NCI-H2081 treated with DMSO at 0.1 percent for 48 hours (cell line): ENCODE data around the gene FBP2.
"Not testable (repeated sequence)": the region's sequence is repeated elsewhere in the genome, so short reads cannot be mapped to it uniquely, and the experiment has no call there.

Source experiments
- DNase-seq: peaks from one replicate; lab custom pipeline; 2025; lab: John Stamatoyannopoulos, UW

Gene FBP2

DNA sequence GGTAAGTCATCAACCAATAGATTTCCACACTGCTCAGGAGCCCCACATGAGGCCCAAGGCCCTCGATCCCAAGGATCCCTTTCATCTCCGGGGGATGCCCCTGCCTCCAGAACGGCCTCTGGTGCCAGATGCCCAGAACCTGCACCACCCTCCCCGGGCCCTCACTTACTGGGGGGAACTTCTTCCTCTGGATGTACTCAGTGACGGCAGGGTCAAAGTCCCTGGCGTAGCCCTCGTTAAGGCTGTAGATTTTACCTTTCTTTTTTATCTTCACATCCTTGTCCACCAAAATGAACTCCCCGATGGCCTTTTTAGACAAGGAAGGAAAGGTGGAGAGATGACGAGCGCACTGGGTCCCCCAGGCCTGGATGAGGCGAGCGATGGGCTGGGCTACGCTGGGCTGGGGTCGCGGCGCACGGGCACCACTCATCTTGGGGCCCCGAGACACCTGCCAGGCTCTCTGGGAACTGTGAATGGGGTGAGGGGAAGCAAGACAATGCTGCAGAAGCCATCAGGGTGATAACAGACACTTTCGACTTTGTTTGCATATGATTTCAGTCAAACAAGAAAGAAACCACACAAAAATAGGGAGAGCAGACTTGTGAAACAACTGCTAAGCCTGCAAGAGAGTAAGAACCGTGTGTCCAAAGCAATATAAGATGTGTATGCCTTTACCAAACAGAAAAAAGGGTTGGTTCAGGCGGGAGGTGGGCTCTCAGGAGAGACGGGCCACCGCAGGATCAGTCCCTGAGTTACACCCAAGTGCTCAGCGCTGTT is 13.2 kb upstream of the FBP2 start:
- DNase-seq, result no peak

DNA sequence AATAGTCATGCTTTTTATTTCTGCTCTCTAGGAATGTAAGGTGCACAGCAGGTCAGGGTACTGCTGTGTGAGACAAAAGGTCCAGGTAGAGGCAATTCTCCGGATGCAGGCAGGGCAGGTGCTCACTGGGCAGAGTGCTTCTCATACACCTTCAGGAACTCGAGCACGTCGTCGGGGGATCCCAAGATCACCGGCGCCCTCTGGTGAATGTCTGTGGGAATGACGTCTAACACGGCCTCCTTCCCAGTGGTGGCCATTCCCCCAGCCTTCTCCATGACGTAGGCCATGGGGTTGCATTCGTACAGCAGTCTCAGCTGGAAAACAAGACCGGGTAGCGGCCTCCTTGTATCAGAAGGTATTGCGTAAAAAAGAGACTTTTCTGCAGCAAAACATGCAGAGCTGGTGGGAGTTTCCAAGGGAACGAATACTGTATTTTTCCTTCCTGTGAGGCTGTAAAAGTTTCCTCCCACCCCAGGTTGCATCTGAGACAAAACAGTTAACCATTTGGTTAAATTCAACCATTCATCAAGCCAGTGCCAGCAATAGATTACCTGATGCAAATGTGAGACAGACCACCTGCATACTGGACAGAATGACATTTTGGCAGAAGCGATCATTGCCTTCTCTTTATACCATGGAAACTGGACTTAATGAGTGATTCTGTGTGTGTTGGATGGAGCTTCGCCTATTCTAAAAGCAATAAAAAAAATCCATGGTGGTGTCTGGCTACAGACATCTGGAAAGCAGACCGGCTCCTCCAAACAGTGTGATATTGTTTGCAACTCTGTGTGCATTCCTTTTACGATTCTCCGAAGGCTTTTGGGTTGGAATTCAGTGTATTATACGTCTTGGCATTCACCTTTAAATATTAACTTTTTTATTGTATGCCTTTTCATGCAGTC is 9.9 kb upstream of the FBP2 start:
- peak; percentile 3 for DNase-seq

DNA sequence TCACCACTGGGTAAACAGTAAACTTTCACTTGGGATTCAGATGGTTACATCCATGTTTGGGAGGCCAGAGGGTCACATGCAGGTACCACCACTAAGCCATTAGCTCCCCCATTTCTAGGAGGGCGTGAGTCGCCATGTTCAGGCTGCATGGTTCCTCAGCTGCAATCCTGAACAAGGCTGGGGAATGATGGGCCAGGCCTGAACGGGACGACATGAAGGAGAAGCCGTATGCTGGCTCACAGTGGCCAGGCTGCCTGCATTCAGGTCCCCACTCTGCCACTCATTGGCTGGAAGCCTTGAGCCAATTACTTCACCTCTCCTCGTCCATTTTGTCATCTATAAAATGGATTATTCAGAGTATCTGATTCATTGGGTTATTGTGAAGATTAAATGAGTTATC is 9.0 kb upstream of the FBP2 start:
- DNase-seq, result no peak

DNA sequence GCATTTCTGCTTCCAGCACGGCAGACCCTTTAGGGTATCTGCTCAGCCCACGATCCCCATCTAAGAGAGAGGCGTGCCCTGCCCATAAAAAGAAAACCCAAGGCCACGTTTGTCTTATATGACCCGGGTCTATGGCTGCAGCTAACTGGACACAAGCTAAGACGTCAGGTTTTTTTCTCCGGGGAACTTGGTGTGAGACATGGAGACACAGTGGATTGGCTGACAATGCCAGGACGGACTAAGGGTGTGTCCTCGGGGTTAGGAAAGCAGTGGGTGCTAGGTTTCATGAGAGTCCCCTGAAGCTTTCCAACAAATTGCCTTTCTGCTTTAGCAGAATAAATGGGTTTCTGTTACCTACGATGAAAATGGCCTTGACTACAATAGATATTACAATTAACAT is 7.1 kb upstream of the FBP2 start:
- no peak for DNase-seq

DNA sequence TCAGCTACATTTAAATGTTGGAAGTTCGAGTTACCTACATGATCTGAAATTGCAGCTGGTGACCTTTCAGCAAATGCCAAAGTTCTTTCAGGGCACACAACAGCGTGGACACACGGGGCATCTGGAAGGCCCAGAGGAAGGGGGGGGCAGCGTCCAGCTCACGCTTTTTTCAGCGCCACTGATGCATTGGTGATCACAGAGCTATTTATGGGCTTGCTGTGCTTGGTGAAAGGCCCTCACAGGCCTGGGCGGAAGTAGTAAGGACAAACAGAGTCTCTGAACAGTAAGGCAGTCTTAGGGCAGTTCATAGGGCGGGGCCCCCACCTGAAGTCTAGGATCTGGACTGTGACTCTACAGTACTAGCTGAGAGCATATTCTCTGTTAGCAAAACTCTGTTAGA is 6.6 kb upstream of the FBP2 start:
- no peak for DNase-seq

DNA sequence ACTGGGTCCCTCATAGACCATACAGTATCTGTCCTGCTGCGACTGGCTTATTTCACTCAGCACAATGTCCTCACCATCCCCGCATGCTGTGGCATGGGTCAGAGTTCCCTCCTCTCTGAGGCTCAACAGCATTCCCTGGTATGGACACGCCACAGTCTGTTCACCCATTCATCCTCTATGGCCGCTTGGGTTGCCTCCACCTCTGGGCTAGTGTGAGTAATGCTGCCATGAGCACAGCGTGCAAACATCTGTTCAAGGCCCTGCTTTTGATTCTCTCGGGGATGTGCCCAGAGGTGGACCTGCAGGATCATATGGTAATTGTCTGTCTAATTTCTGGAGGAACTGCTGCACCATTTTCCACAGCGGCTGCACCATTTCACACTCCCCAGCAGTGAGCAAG is 5.5 kb upstream of the FBP2 start:
- no peak for DNase-seq

DNA sequence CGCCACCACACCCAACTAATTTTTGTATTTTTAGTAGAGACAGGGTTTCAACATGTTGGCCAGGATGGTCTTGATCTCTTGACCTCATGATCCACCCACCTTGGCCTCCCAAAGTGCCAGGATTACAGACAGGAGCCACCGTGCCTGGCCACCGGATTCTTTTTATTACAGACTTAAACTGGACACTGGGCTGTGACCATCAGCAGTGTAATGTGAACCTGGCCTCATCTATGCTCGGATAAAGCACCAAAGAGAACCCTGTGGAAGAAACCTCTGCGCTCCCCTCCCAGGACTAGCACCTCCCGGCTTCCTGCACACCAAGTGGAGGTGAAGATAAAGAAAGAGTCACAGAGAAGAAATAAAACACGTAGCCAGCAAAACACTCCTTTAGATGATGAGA is 941 bp downstream of the FBP2 start:
- not testable (repeated sequence) for DNase-seq

DNA sequence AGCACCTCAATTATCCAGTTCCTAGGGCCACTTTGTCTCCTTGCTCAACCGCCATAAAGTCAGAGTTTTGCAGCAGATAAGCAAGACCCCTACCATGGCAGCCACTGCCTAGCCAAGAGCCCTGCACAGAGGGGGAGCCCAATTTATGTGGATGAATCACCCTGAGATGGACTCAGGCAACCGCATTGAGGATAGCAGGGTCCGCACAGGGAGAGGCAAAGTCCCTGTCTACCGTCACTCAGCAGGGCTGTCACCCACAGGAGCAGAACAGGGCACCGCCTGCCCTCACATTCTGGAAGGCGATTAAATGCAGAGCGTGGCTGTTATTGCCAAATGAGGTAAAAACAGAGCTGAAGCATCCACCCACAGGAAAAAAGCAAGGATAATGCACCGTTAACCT is 1.7 kb downstream of the FBP2 start:
- DNase-seq, result no peak

DNA sequence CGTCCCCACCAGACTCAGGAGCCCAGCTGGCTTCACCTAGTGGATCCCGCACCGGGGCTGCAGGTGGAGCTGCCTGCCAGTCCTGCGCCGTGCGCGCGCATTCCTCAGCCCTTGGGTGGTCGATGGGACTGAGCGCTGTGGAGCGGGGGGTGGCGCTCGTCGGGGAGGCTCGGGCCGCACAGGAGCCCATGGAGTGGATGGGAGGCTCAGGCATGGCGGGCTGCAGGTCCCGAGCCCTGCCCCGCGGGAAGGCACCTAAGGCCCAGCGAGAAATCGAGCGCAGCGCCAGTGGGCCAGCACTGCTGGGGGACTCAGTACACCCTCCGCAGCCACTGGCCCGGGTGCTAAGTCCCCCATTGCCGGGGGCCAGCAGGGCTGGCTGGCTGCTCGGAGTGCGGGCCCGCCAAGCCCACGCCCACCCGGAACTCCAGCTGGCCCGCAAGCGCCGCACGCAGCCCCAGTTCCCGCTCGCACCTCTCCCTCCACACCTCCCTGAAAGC is 2.5 kb downstream of the FBP2 start:
- DNase-seq, result not testable (repeated sequence)

DNA sequence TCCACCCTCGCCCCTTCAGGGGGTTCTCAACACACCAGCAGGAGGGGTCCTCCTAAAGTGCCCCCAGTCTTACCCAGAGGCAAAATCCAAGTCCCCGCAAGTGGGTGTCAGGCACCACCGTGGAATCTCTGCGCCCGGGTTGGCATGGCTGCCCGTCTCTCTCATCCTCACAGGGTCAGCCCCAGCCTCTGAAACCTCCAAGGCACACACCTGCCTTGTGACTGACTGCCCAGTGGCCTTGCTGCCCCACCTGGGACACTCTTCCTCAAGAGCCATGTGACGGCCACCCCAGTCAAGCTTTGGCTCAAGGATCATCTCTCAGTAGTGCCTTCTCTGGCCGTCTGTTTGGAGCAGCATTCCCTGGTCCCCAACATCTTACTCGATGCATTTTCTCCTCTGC is 4.9 kb downstream of the FBP2 start:
- no peak for DNase-seq

DNA sequence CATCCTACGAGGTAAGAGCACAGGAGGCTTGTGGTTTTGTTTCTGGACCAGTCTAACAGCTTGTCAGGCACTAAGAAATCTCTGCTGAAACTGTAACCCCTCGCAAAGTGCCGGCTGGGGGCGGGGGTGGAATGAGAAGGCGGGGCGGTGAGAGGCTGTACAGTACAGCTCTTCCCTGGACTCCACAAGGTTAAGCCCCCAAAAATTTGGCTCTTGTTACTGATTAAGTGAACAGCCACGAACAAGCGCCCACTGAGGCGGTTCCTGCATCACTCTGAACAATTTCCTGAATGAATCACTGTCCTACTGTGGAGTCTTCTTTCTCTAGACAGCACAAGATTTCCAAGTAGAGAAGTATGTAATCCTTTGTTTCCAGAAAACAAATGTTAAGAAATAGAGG is 6.8 kb downstream of the FBP2 start:
- DNase-seq, result no peak

DNA sequence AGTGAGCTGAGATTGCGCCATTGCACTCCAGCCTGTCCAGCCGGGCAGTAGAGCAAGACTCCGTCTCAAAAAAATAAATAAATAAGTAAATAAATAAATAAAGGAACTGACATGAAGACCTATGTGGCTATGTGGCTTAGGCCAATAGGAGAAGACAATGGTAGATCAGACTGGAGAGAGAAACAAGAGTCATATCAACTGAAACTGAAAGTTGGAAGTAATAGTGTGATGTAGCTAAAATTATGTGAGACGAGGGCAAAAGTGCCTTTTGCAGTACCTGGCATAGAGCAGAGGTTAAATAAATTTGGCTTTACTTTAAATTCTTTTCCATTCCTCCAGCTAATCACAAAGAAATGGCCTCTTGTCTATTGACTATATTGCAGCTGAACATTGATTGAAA is 7.3 kb downstream of the FBP2 start:
- no peak for DNase-seq

DNA sequence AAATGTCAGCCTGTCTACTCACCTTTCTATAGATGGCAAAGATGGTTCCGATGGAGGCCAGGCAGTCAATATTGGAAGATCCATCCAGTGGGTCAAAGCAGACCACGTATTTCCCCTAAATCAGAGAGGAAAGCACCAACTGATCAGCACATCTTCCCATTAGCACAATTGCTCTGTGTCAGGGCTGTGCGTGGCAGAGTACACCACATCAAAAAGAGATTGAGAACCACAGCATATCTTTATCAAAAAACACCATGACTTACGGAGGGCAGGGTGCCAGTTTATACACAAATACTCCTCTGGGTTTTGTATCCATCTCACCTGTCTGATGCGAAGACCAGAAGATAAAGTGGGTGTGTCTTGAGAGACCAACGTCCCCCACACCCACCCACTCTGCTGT is 9.1 kb downstream of the FBP2 start:
- DNase-seq, result no peak

DNA sequence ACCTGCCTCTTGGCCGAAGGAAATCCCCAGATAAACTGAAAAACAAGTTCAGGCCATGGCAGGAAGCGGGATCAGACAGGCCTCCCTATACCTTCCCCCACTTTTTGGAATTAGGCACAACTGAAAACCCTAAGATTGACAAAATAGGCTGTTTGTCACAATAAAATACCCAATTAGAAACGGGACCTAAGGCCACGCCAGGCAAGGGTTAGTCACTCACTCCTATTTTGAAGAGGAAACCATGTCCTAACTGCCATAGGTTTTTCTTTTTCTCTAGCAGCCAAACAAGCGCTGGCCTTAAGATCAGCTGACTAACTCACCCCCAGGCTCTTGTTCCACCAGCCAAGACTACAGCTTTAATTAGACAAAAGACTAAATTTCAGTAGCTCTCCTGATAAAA is 11.9 kb downstream of the FBP2 start:
- DNase-seq, result no peak

DNA sequence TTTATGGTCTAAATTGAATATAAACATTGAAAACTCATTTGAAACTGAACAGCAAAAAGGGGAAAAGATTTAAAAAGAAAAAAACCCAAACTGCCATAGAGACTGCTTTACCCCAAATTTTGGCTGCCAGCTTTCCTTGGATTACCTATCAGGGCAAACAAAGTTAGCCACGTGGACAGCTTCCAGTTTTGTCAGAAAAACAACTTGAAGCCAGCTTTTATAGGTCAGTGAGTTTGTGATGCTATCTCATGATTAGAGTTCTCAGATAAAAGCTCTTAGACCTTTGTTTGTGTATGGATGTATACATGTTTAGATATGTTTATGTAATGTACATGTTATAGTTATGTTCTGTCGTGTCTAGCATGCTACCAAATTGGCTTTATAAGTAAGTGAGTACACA is 16.1 kb downstream of the FBP2 start:
- DNase-seq, result no peak

DNA sequence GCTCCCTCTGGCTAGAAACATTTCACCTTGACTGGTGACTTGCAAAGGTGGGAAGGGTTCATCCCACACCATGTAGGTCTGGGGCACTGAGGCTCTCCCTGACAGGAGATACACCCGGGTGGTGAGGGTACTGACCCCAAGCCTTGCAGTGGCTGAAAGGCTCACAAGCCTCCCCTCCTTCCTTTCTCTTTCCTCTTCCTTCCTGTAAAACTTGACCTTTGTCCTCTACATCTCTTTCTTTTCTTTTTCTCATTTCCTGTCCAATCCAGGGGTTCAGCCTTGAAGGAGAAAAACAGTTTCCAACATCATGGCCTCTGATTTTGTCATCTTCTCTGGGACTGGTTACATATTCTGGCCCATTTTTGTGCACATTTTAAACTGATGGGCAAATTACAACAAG is 16.6 kb downstream of the FBP2 start:
- DNase-seq, result no peak

DNA sequence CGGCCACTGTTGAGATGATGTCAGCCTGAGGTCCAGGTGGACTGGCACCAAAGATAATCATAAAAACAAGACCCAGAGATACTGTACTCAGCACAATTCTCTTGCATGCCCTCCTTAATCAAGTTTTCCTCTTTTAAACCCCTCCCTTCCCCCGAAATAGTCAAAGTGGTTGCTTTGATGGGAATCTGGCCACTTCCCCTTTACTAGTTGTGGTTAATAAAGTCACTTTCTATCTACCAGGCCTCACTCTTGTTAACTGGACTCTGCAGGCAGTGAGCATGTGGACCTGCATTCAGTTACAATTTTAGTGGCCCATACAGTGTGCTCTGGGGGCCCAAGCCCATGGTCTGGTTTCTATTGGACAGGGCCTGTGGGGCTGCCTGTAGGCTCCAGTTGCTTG is 17.5 kb downstream of the FBP2 start:
- no peak for DNase-seq

DNA sequence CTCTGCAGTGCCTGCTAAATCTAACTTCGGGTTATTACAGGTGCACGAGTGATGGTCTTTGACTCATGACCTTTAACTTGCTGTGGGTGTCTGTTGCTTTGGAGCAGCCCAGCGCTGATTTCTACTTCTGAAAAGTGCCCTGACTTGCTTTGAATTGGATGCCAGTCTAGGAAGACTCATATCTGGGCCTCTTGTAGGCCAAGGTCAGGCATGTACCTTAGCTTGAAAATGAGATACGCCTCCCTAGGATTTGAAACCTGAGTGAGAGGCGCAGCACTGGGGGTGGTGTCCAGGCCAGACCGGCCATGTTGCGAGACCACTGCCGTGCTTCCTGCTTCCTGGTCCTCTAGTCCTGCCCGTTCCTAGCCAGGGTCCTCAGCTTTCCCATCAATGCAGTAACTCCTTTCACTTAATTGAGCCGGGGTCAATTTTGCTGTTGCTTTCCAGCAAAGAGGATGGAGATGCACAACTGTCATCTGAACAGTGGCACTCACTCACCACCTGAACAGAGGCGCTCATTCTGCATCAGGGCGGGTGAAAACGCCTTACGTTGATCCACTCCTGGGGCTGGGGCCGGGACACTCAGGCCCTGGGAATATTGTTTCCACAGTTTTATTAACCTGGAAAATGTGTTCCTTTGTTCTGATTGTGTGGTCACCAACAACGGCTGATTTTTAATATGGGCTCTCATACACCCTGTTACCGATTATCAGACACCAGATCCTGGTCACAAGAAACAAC is 24.5 kb downstream of the FBP2 start:
- no peak for DNase-seq

DNA sequence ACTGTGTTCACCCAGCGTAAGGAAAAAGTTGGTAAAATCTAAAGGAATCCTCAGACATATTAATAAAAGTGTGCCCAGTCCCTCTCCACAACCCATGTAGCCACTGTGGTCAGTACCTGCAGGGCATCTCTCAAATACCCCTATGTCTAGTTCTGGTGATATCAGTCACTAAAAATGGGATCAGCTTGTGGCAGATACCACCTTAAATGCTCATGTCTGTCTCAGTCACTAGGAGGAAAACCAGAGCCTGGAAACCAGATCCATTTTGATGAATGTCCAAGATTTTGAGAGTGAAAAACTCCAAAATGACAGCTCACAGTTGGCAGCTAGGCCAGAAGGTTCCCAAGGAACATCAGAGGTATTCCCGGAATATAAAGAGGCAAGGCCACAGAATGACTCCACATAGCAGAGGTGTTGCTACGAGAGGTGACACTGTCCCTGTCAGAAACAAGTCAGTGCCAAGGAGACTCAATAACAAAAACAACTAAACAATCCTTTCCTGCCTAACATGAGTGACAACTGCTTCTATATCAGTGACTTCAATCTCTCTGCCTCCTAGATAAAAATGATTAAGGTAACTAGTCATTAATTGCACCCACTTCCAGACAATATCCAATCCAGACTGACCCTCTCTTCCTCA is 25.3 kb downstream of the FBP2 start:
- DNase-seq, result no peak

DNA sequence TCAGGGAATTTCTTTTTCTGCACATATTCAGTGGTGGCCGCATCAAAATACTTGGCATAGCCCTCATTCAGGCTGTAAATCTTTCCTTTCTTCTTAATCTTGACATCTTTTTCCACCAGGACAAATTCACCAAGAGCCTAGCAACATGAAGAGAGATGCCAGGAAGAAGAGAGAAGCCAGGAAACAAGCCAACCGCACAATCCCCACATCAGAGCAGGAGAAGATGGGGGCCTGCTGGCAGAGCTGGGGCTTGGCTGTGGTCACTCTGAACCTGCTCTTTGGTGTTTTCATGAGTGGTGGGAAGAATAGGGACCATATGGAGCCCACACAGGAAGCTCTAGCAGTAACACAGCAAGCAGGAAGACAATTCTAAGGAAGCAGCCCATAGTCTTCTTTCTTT is 26.4 kb downstream of the FBP2 start:
- no peak for DNase-seq

DNA sequence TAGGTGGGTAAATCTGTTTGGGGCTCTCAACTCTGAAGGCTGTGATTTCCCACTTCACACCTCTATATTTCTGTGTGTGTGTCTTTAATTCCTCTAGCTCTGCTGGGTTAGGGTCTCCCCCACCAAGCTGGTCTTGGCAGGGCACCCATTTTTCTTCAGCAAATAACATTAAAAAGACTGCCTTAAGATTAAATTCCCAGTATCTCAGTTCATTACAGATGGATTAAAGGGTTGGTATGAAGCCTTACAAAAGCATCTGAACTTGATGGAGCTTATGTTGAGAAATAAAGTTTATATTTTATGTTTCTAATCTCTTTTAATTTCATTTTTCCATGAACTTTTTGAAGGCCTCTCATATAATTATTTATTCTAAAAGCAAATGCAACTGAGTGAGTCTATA is 27.1 kb downstream of the FBP2 start:
- DNase-seq, result no peak

DNA sequence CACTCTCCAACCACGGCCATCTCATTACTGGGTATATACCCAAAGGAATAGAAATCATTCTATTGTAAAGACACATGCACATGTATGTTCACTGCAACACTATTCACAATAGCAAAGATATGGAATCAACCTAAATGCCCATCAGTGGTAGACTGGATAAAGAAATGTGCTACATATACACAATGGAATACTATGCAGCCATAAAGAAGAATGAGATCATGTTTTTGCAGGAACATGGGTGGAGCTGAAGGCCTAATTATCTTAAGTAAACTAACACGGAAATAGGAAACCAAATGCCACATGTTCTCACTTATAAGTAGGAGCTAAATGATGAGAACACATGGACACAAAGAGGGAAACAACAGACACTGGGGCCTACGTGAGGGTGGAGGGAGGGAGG is 29.3 kb downstream of the FBP2 start:
- DNase-seq, result not testable (repeated sequence)
